PC-3 (cell line): Measurements from ENCODE around the gene PDPK1. TPM values are rescaled to one million over a fixed set of nuclear protein-coding genes. Genes with fewer than 3 reads are reported as not detected.
"Not testable (repeated sequence)": the region's sequence is repeated elsewhere in the genome, so short reads cannot be mapped to it uniquely, and the experiment has no call there.

ENCODE experiments used
- ATAC-seq: fragments of 200-7000 bp; cut with Tn5 transposase; 2 replicates; pipeline ENCODE4 v1.9.1; 2020; ENCODE audit warnings: mild to moderate bottlenecking, moderate library complexity
- BruUV-seq: library from RNA; stranded (reverse); fragments of 400-500 nt; replicated peaks from 2 replicates; lab custom pipeline; 2021; lab: Mats Ljungman, UMichigan
- CTCF ChIA-PET: fragments of 300-600 bp; sonication (Branson Sonifier 250); formaldehyde crosslinking; loops from one replicate; lab custom pipeline; 2022; ENCODE audit warnings: antibody characterized with exemption; lab: Charles Lee
- POLR2A ChIA-PET: fragments of 300-600 bp; sonication (Branson Sonifier 250); formaldehyde crosslinking; loops from one replicate; lab custom pipeline; 2022; ENCODE audit warnings: antibody characterized with exemption; ENCODE audit not compliant: unreplicated experiment; lab: Charles Lee
- DNase-seq: peaks from one replicate; pipeline ENCODE4 v3.0.0-alpha.2; 2015
- H2AFZ ChIP-seq: fragments of 300-600 bp; sonication (generic); 2 replicates; pipeline ENCODE4 v1.6.0; 2016; ENCODE audit warnings: antibody characterized with exemption, low read length
- H3F3A ChIP-seq: fragments of 300-600 bp; sonication (generic); one replicate; pipeline ENCODE4 v1.6.0; 2017; ENCODE audit warnings: antibody characterized with exemption, low read length, control low read depth, mild to moderate bottlenecking; ENCODE audit not compliant: unreplicated experiment
- H3K27ac ChIP-seq: fragments of 300-600 bp; sonication (generic); 2 replicates; pipeline ENCODE4 v1.5.1; 2016; ENCODE audit warnings: mild to moderate bottlenecking, low read length
- H3K27me3 ChIP-seq: fragments of 300-600 bp; sonication (generic); 2 replicates; pipeline ENCODE4 v1.6.1; 2016; ENCODE audit warnings: low read length, mixed read lengths
- H3K36me3 ChIP-seq: fragments of 300-600 bp; sonication (generic); 2 replicates; pipeline ENCODE4 v1.6.1; 2016; ENCODE audit warnings: low read depth, mixed run types, low read length, mixed read lengths
- H3K4me1 ChIP-seq: fragments of 300-600 bp; sonication (generic); 2 replicates; pipeline ENCODE4 v1.5.1; 2016; ENCODE audit warnings: low read length; ENCODE audit not compliant: insufficient read depth
- H3K4me2 ChIP-seq: fragments of 300-600 bp; sonication (generic); 2 replicates; pipeline ENCODE4 v1.6.0; 2016; ENCODE audit warnings: low read length
- H3K4me3 ChIP-seq: fragments of 300-600 bp; sonication (generic); 2 replicates; pipeline ENCODE4 v1.5.1; 2016; ENCODE audit warnings: mild to moderate bottlenecking, low read length, mixed read lengths
- H3K79me2 ChIP-seq: fragments of 300-600 bp; sonication (generic); 2 replicates; pipeline ENCODE4 v1.6.1; 2017; ENCODE audit warnings: low read length, mixed read lengths
- H3K9ac ChIP-seq: fragments of 300-600 bp; sonication (generic); 2 replicates; pipeline ENCODE4 v1.6.0; 2016; ENCODE audit warnings: mild to moderate bottlenecking, low read length
- H3K9me2 ChIP-seq: fragments of 300-600 bp; sonication (generic); replicated peaks from 2 replicates; pipeline ENCODE4 v1.6.1; 2016; ENCODE audit warnings: mixed run types, low read length, mixed read lengths
- H3K9me3 ChIP-seq: fragments of 300-600 bp; sonication (generic); 2 replicates; pipeline ENCODE4 v1.6.1; 2016; ENCODE audit warnings: low read length, mixed read lengths
- H4K20me1 ChIP-seq: fragments of 300-600 bp; sonication (generic); 2 replicates; pipeline ENCODE4 v1.6.1; 2016; ENCODE audit warnings: low read length, mixed read lengths
- CTCF ChIP-seq: fragments of 300-600 bp; sonication (generic); conservative IDR thresholded peaks from 2 replicates; pipeline ENCODE4 v1.5.1; 2017; ENCODE audit warnings: antibody characterized with exemption, low read depth, mild to moderate bottlenecking, low read length
- EZH2 ChIP-seq: fragments of 300-600 bp; sonication (generic); IDR thresholded peaks from one replicate; pipeline ENCODE4 v1.6.1; 2017; ENCODE audit warnings: antibody characterized with exemption, mild to moderate bottlenecking, low read length; ENCODE audit not compliant: unreplicated experiment
- EZH2phosphoT487 ChIP-seq: fragments of 300-600 bp; sonication (generic); IDR thresholded peaks from 2 replicates; pipeline ENCODE4 v1.6.1; 2018; ENCODE audit warnings: mild to moderate bottlenecking, antibody characterized with exemption, low read length, borderline replicate concordance
- intact Hi-C: fragments of 100-400 bp; cut with micrococcal nuclease; formaldehyde crosslinking; loops from 2 replicates; pipeline ENCODE4 v1.9.0; 2023
- total RNA-seq: library from RNA; depleted of rRNA; stranded (reverse); fragments of >200 nt; gene quantifications from 2 replicates; pipeline ENCODE4 v1.2.3, GENCODE V29; 2014

The PDPK1 gene
- total RNA-seq, 1 experiment from 2014 or later = 13.7 TPM

- CTCF ChIA-PET = no interaction called here
Observed at GRCh38 chr16:2531696-2532493, 5.9 kb upstream of the PDPK1 start.

GRCh38 chr16:2532494-2533141 is 5.2 kb upstream of the PDPK1 start:
- peak overlapping the region; percentile 50 for H3K9ac ChIP-seq
- CTCF ChIA-PET = no interaction called here

More at GRCh38 chr16:2531696-2532493, 5.9 kb upstream of the PDPK1 start:
- Histone ChIP-seq H3K9me2 (no peaks in the 10 kb centered on the region), H4K20me1 (no peaks in the 10 kb centered on the region), H3K27ac (peak overlapping the region; percentile 51), H3F3A (no peaks in the 10 kb centered on the region), H3K4me1 (peaks cover 9% of the 10 kb centered on the region; the same call in 1 of the 2 replicates), H3K36me3 (no peaks in the 10 kb centered on the region; the same call in 1 of the 2 replicates), H3K4me2 (peak overlapping the region; percentile 94), H2AFZ (peak overlapping the region; percentile 63), H3K27me3 (no peaks in the 10 kb centered on the region), H3K9me3 (no peaks in the 10 kb centered on the region), H3K79me2 (no peaks in the 10 kb centered on the region), H3K4me3 (peak overlapping the region; percentile 69), H3K9ac (peak overlapping the region; percentile 70)
- POLR2A ChIA-PET = no interaction called here
- no TSS peak for BruUV-seq
- intact Hi-C loops = no loop called here
- peak; percentile 90 for ATAC-seq
- peak; percentile 95 for DNase-seq
- TF ChIP-seq EZH2 (no peak), EZH2phosphoT487 (no peak), CTCF (no peak)

GRCh38 chr16:2533142-2533755 is 4.6 kb upstream of the PDPK1 start:
- POLR2A ChIA-PET = interaction anchor here (0.7 kb wide), 1 partner anchor 14 kb away, joined by 4 read pairs; no protein-coding TSS in a partner anchor
- Histone ChIP-seq H3K4me2 (peak overlapping the region; percentile 94), H3K4me3 (peak overlapping the region; percentile 69)
- H3F3A ChIP-seq, H3K36me3 ChIP-seq, H2AFZ ChIP-seq, H3K79me2 ChIP-seq, H3K27me3 ChIP-seq, H3K27ac ChIP-seq, CTCF ChIA-PET, H3K9ac ChIP-seq, DNase-seq, ATAC-seq, H3K9me3 ChIP-seq, H3K4me1 ChIP-seq, BruUV-seq, H4K20me1 ChIP-seq, intact Hi-C loops, H3K9me2 ChIP-seq: not testable (repeated sequence)

More at GRCh38 chr16:2532494-2533141, 5.2 kb upstream of the PDPK1 start:
- Histone ChIP-seq H3K4me1 (peaks cover 9% of the 10 kb centered on the region; the same call in 1 of the 2 replicates), H3K36me3 (no peaks in the 10 kb centered on the region; the same call in 1 of the 2 replicates), H3K4me2 (peak overlapping the region; percentile 94), H3K27me3 (no peaks in the 10 kb centered on the region), H4K20me1 (no peaks in the 10 kb centered on the region), H2AFZ (peak overlapping the region; percentile 63), H3K27ac (peak overlapping the region; percentile 14; the same call in 1 of the 2 replicates), H3K9me2 (no peaks in the 10 kb centered on the region), H3F3A (no peaks in the 10 kb centered on the region), H3K79me2 (no peaks in the 10 kb centered on the region), H3K9me3 (no peaks in the 10 kb centered on the region), H3K4me3 (peak overlapping the region; percentile 69)
- TF ChIP-seq EZH2phosphoT487 = no peak
- TF ChIP-seq CTCF = no peak
- TF ChIP-seq EZH2 = no peak
- POLR2A ChIA-PET = interaction anchor here (0.7 kb wide), 1 partner anchor 14 kb away, joined by 4 read pairs; no protein-coding TSS in a partner anchor
- intact Hi-C loops = no loop called here
- ATAC-seq (peak; percentile 24), DNase-seq (peak; percentile 64)
- BruUV-seq = no TSS peak
